Measurements from ENCODE around the gene NCK2.
"Not testable (repeated sequence)": the region's sequence is repeated elsewhere in the genome, so short reads cannot be mapped to it uniquely, and the experiment has no call there.

NCK2 gene

GRCh38 chr2:105894327-105894944, 149.7 kb downstream of the NCK2 start:
- no peak for DNase-seq (ENCODE audit: low read depth)

GRCh38 chr2:105895990-105896764, 151.5 kb downstream of the NCK2 start:
- no peak for DNase-seq (ENCODE audit: low read depth)

GRCh38 chr2:105896765-105897163, 152.1 kb downstream of the NCK2 start:
- no peak for DNase-seq (ENCODE audit: low read depth)

- not testable (repeated sequence) for DNase-seq (ENCODE audit: low read depth)
Observed at GRCh38 chr2:105897694-105898093, 153.0 kb downstream of the NCK2 start.

GRCh38 chr2:105903051-105903674, 158.5 kb downstream of the NCK2 start:
- no peak for DNase-seq (ENCODE audit: low read depth)

- no peak for DNase-seq (ENCODE audit: low read depth)
Observed at GRCh38 chr2:105904938-105905337, 160.2 kb downstream of the NCK2 start.

GRCh38 chr2:105906481-105906880, 161.8 kb downstream of the NCK2 start:
- DNase-seq (ENCODE audit: low read depth), result no peak

GRCh38 chr2:105907184-105907583, 162.5 kb downstream of the NCK2 start:
- no peak for DNase-seq (ENCODE audit: low read depth)

GRCh38 chr2:105909215-105909614, 164.5 kb downstream of the NCK2 start:
- DNase-seq (ENCODE audit: low read depth), result no peak

GRCh38 chr2:105910497-105911238, 166.0 kb downstream of the NCK2 start:
- DNase-seq (ENCODE audit: low read depth), result no peak

- DNase-seq (ENCODE audit: low read depth), result no peak
Observed at GRCh38 chr2:105911425-105911824, 166.7 kb downstream of the NCK2 start.

- no peak for DNase-seq (ENCODE audit: low read depth)
Observed at GRCh38 chr2:105912081-105912480, 167.4 kb downstream of the NCK2 start.

GRCh38 chr2:105915005-105915558, 170.4 kb downstream of the NCK2 start:
- no peak for DNase-seq (ENCODE audit: low read depth)

GRCh38 chr2:105917226-105917625, 172.5 kb downstream of the NCK2 start:
- DNase-seq (ENCODE audit: low read depth), result no peak

GRCh38 chr2:105917688-105918087, 173.0 kb downstream of the NCK2 start:
- no peak for DNase-seq (ENCODE audit: low read depth)

- no peak for DNase-seq (ENCODE audit: low read depth)
Observed at GRCh38 chr2:105919191-105919811, 174.6 kb downstream of the NCK2 start.

- DNase-seq (ENCODE audit: low read depth), result peak; percentile 18
Observed at GRCh38 chr2:105919826-105920225, 175.1 kb downstream of the NCK2 start.

GRCh38 chr2:105924271-105924670, 179.6 kb downstream of the NCK2 start:
- DNase-seq (ENCODE audit: low read depth), result no peak

GRCh38 chr2:105924932-105925331, 180.2 kb downstream of the NCK2 start:
- no peak for DNase-seq (ENCODE audit: low read depth)

GRCh38 chr2:105925390-105925789, 180.7 kb downstream of the NCK2 start:
- no peak for DNase-seq (ENCODE audit: low read depth)

- peak; percentile 22 for DNase-seq (ENCODE audit: low read depth)
Observed at GRCh38 chr2:105926960-105927678, 182.4 kb downstream of the NCK2 start.
